ENCODE results near the gene FOSB.

DNA sequence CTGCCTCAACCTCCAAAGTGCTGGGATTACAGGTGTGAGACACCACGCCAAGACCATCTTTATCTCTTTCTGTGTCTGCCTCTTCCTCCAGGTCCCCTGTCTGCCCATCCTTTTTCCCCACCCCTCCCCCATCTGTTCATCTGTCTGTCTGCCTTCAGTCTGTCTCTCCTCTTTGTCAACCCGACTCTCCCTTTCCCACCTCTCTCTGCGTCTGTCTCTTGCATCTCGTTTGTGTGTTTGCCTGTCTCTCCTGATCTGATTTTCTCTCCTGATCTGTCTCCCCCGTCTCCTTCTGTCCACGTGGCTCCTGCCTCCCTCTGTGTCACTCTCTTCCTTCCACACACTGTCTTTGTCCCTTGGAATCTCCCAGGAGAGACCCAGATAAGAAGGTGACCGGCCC, 49.4 kb downstream of the FOSB start:
- TF ChIP-seq, protein P1, sequence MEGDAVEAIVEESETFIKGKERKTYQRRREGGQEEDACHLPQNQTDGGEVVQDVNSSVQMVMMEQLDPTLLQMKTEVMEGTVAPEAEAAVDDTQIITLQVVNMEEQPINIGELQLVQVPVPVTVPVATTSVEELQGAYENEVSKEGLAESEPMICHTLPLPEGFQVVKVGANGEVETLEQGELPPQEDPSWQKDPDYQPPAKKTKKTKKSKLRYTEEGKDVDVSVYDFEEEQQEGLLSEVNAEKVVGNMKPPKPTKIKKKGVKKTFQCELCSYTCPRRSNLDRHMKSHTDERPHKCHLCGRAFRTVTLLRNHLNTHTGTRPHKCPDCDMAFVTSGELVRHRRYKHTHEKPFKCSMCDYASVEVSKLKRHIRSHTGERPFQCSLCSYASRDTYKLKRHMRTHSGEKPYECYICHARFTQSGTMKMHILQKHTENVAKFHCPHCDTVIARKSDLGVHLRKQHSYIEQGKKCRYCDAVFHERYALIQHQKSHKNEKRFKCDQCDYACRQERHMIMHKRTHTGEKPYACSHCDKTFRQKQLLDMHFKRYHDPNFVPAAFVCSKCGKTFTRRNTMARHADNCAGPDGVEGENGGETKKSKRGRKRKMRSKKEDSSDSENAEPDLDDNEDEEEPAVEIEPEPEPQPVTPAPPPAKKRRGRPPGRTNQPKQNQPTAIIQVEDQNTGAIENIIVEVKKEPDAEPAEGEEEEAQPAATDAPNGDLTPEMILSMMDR (IDR thresholded peaks at IDR 0.05): no peak
- no peak for TF ChIP-seq POLR2A (IDR thresholded peaks at IDR 0.05)
- no peak for TF ChIP-seq EP300 (IDR thresholded peaks at IDR 0.05)

All from gastroesophageal sphincter (tissue), 3 donors.